Kidney epithelial cell (primary cell): Measurements from ENCODE around the gene ENTPD8. TPM values are rescaled to one million over a fixed set of nuclear protein-coding genes. Genes with fewer than 3 reads are reported as not detected.

Experiments
- DNase-seq: peaks from one replicate; pipeline ENCODE4 v3.0.0-alpha.2; 2010; ENCODE audit warnings: low read depth
- H3K27me3 ChIP-seq: 2 replicates; pipeline ENCODE4 v1.6.0; 2011; ENCODE audit warnings: low read length; ENCODE audit not compliant: control insufficient read depth, insufficient read depth
- H3K36me3 ChIP-seq: 2 replicates; pipeline ENCODE4 v1.5.1; 2011; ENCODE audit warnings: low read length; ENCODE audit not compliant: control insufficient read depth, insufficient read depth
- H3K4me3 ChIP-seq: 2 replicates; pipeline ENCODE4 v1.5.1; 2011; ENCODE audit warnings: low read depth, mild to moderate bottlenecking, control low read depth, low read length
- total RNA-seq: library from RNA; depleted of rRNA; stranded (reverse); fragments of >200 nt; gene quantifications from 2 replicates; pipeline ENCODE4 v1.2.3, GENCODE V29; 2015
- TF ChIP-seq, protein P1 (sequence below): IDR thresholded peaks from 2 replicates; pipeline ENCODE4 v1.5.1; 2011; ENCODE audit warnings: mild to moderate bottlenecking, moderate library complexity, low read length, control low read depth, inconsistent platforms; ENCODE audit not compliant: insufficient read depth, poor library complexity, severe bottlenecking

The ENTPD8 gene
- total RNA-seq, 1 donor from 2014 or later = not detected

DNA sequence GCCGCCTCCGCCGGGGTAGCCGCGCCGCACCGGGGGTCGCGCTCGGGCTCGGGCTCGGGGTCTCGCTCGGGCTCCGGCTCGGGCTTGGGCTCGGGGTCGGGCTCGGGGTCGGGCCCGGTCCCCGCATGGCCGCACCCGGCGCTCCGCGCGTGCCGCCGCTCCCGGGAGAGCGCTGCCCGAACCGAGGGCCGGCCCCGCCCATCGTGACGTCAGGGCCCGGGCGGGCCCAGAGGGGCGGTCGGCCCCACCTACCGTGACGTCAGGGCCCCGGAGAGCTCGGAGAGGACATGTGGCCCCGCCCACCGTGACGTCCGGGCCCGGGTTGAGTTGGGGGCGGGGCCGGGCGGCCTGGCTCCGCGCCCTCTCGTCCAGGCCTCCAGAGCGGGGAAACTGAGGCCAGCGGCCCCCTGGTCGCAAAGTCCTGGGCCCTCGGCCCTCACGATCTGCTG, 18.0 kb upstream of the ENTPD8 start, which contains the start of gene NSMF:
NSMF (minus strand) TSS at position 183 of the 449 bp plus-strand sequence. CDS start 232 bp downstream, outside the sequence.
- no peak for DNase-seq
- peak within 1 kb of the TSS; percentile 73 for H3K4me3 ChIP-seq
- H3K27me3 ChIP-seq = peaks cover 8% of the 10 kb centered on the region
- H3K36me3 ChIP-seq = no peaks in the 10 kb centered on the region
- TF ChIP-seq, protein P1, sequence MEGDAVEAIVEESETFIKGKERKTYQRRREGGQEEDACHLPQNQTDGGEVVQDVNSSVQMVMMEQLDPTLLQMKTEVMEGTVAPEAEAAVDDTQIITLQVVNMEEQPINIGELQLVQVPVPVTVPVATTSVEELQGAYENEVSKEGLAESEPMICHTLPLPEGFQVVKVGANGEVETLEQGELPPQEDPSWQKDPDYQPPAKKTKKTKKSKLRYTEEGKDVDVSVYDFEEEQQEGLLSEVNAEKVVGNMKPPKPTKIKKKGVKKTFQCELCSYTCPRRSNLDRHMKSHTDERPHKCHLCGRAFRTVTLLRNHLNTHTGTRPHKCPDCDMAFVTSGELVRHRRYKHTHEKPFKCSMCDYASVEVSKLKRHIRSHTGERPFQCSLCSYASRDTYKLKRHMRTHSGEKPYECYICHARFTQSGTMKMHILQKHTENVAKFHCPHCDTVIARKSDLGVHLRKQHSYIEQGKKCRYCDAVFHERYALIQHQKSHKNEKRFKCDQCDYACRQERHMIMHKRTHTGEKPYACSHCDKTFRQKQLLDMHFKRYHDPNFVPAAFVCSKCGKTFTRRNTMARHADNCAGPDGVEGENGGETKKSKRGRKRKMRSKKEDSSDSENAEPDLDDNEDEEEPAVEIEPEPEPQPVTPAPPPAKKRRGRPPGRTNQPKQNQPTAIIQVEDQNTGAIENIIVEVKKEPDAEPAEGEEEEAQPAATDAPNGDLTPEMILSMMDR = no peak

DNA sequence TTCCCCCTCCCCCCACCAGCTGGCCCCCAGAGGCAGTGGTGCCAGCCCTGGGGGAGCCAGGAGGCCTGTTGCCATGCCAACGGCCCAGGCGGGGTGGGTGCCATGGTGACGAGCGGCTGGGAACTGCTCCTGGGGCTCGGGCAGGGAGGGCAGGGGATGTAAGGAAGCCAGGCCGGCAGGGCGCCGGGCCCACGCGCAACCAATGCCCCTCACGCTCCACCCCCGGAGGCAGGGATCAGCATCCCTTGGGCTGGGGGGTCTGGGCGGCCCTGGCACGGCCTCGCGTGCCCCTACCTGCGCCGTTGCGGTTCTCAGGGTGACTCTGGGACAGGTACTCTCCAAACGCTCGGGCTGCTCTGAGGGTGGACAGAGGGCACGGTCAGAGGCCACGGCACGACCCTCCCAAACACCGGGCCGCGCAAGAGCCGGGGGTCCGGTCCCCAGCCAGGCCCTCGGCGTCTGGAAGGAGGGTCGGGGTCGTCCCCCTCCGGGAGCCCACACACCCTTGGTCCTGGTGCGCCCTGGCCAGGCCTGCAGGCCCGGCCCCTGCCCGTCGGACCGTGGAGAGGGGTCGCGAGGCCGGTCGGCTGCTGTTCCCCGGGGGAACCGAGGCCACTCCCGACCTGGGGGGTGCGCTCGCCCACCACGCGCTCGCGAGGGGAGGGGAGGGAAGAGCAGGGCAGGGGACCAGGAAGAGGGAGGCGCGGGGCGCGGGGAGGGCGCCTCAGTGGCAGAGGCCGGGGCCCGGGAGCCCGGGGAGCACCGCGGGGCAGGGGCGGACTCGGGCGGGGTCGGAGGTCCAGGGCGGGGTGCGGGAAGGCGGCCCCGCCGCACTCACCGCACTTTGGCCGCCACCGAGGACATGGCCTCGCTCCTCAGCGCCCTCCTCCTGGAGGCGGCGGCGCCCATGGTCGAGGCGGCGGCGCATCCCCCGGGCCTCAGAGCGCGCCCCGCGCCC, 17.3 kb upstream of the ENTPD8 start:
- H3K27me3 ChIP-seq = peaks cover 8% of the 10 kb centered on the region
- H3K36me3 ChIP-seq = no peaks in the 10 kb centered on the region
- peak overlapping the region; percentile 73 for H3K4me3 ChIP-seq
- no peak for DNase-seq
- TF ChIP-seq, protein P1 = no peak

DNA sequence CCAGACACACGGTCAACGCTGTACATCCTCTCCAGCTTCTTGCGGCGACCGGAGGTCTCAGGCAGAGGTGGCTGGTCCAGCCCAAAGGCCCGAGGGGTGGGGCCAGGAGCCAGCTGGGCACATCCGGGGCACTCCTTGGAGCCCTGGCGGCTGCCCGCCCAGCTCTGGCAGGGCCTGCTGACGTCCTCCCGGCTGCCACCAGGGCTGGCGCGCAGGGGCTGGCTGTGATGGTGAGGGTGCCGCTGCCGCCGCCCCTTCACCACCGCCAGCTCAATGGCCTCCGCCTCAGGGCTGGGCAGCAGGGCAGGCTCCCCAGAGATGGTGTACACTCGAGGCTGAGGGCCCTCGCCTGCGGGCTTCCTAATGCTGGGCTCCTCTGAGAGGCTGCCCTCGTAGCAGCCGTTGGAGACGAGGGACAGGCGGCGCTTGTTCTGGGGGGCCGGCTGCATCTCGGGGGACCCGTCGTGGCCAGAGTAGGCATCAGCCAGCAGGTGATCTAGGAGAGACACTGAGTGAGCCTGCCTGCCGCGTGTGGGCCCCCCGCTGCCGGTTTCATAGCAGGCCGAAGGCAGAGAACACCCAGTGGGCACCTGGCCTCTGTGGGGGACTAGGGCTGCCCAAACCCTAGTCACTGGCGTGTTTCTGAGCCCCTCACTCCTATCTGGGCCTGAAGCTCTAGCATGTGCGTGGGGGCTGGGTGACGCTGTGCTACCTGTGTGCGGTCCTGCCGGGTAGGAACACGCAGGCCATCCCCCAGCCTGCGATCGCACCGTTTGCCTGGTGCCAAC, 16.4 kb upstream of the ENTPD8 start:
- TF ChIP-seq, protein P1 = no peak
- H3K4me3 ChIP-seq = peak overlapping the region; percentile 73
- peaks cover 8% of the 10 kb centered on the region for H3K27me3 ChIP-seq
- DNase-seq = no peak
- no peaks in the 10 kb centered on the region for H3K36me3 ChIP-seq

DNA sequence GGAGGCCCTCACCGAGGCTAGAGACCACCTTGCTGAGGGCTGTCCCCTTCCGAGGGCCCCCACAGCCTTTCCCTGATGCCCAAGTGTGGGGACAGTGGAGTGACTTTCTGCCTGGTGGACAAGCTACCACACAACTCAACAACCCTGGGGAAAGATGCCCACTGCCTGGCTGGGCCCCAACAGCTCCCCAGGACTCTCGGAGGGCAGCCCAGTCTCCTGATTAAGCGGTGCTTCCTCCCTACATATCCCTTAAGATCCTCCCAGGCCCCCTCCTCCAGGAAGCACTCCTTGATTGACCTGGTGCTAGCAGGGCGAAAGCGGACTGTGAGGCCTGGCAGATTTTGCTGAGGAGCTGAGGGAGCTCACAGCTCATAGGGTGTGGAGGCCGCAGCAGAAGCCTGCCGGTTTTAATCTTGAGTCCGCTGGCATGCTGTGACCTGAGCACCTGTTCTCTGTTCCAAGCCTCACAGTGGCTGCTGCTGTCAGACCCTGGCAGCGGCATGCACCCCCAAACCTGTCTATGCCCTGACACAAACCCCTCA, 15.8 kb upstream of the ENTPD8 start:
- DNase-seq = no peak
- Histone ChIP-seq H3K36me3 (no peaks in the 10 kb centered on the region), H3K4me3 (no peak overlapping the region), H3K27me3 (peaks cover 3% of the 10 kb centered on the region)
- TF ChIP-seq, protein P1 = no peak

DNA sequence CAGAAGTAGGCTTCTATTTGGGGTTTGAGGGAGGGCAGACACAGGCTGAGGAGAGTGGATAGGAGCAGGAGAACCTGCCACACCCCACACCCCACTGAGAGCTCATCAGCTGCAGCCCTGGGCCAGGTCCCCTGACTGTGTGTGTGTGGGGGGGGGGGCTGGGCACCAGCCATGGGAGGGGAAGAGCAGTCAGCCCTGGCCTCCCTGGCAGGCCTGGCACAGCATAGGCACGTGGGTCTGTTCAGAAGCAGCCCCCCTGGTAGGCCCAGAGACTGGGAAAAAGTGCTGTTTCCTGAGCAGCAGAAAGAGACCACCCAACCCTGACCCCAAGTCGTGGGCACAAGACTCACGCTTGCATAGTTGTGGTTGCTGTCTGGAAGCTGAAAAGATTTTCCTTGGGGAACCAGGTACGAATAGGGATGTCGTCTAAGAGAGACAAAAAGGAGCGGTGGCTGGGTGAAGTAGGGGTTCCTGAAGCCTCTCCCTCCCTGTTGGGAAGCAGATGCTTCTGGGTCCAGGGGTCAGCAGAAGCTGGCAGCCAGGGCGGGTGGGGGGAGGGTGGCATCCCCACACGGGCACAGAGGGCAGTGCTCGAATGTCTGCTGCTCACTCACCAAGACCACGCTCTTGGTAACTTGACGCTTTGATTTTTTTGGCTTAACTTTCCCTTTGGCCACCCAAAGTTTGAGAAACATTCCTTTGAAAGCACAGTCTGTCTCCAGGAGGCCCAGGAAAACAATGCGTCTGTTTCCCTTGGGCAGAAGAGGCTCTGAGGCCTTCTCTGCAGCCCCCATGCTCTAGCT, 15.1 kb upstream of the ENTPD8 start:
- TF ChIP-seq, protein P1 = no peak
- H3K27me3 ChIP-seq = no peaks in the 10 kb centered on the region
- peak; percentile 37 for DNase-seq
- H3K4me3 ChIP-seq = no peak overlapping the region
- H3K36me3 ChIP-seq = no peaks in the 10 kb centered on the region
